ENCODE data around the gene NDUFS6. TPM values are rescaled to one million over a fixed set of nuclear protein-coding genes. Genes with fewer than 3 reads are reported as not detected.

The NDUFS6 gene
- total RNA-seq, 2 donors from 2014 or later: 12.5 to 41.9 TPM

GRCh38 chr5:1805736-1806135, 4.5 kb downstream of the NDUFS6 start:
- peaks cover 5 to 27% of the 10 kb centered on the region in 2 donors for H3K36me3 ChIP-seq (replicated peaks in 1 of 2; ENCODE audit: insufficient read depth in 1 of 2, low read depth in 2 of 2)
- H3K27me3 ChIP-seq: no peaks in the 10 kb centered on the region
- H3K9me3 ChIP-seq: no peaks in the 10 kb centered on the region
- no peak overlapping the region for H3K4me3 ChIP-seq
- no peak for TF ChIP-seq CTCF (IDR thresholded peaks at IDR 0.05)
- no peak for TF ChIP-seq POLR2A (IDR thresholded peaks at IDR 0.05)
- H3K27ac ChIP-seq: no peak overlapping the region
- ATAC-seq (no peak), DNase-seq (no peak)
- peaks cover 12% of the 10 kb centered on the region for H3K4me1 ChIP-seq
- WGBS, 2 donors: 89 to 90% methylated on average over 10 of the region's 10 CpGs
- intact Hi-C loops (cut with DNase I): no loop called here

- H3K4me3 ChIP-seq: no peak overlapping the region
- DNase-seq: no peak
- ATAC-seq: no peak
- TF ChIP-seq CTCF (IDR thresholded peaks at IDR 0.05): no peak
- no peak for TF ChIP-seq POLR2A (IDR thresholded peaks at IDR 0.05)
- H3K4me1 ChIP-seq: peaks cover 12% of the 10 kb centered on the region
- H3K36me3 ChIP-seq (replicated peaks in 1 of 2; ENCODE audit: insufficient read depth in 1 of 2, low read depth in 2 of 2): peaks cover 5 to 27% of the 10 kb centered on the region in 2 donors
- WGBS, 2 donors: 83 to 87% methylated on average over 6 to 15 of the region's 15 CpGs
- intact Hi-C loops (cut with DNase I): no loop called here
- no peaks in the 10 kb centered on the region for H3K9me3 ChIP-seq
- H3K27ac ChIP-seq: no peak overlapping the region
- no peaks in the 10 kb centered on the region for H3K27me3 ChIP-seq
These were observed 5.0 kb downstream of the NDUFS6 start for GRCh38 chr5:1806199-1806598.

- Histone ChIP-seq H3K27me3 (no peaks in the 10 kb centered on the region), H3K4me1 (peaks cover 9% of the 10 kb centered on the region), H3K4me3 (no peak overlapping the region), H3K27ac (no peak overlapping the region), H3K9me3 (no peaks in the 10 kb centered on the region), H3K36me3 (replicated peaks in 1 of 2; ENCODE audit: insufficient read depth in 1 of 2, low read depth in 2 of 2) (peaks cover 5 to 29% of the 10 kb centered on the region in 2 donors)
- intact Hi-C loops (cut with DNase I): no loop called here
- TF ChIP-seq CTCF (IDR thresholded peaks at IDR 0.05) (no peak), POLR2A (IDR thresholded peaks at IDR 0.05) (no peak)
- WGBS, 2 donors: 86 to 90% methylated on average over 16 of the region's 16 CpGs
- DNase-seq (no peak), ATAC-seq (no peak)
These were observed 5.8 kb downstream of the NDUFS6 start for GRCh38 chr5:1806974-1807373.

GRCh38 chr5:1807451-1808185, 6.4 kb downstream of the NDUFS6 start:
- Histone ChIP-seq H3K27me3 (no peaks in the 10 kb centered on the region), H3K9me3 (no peaks in the 10 kb centered on the region), H3K27ac (no peak overlapping the region), H3K4me3 (no peak overlapping the region), H3K36me3 (replicated peaks in 1 of 2; ENCODE audit: insufficient read depth in 1 of 2, low read depth in 2 of 2) (peaks cover 5 to 31% of the 10 kb centered on the region in 2 donors), H3K4me1 (peaks cover 4% of the 10 kb centered on the region)
- no peak for DNase-seq
- TF ChIP-seq POLR2A (IDR thresholded peaks at IDR 0.05) (no peak), CTCF (IDR thresholded peaks at IDR 0.05) (no peak)
- intact Hi-C loops (cut with DNase I): no loop called here
- no peak for ATAC-seq
- WGBS, 2 donors: 84 to 96% methylated on average over 11 to 20 of the region's 20 CpGs

GRCh38 chr5:1808439-1808838, 7.2 kb downstream of the NDUFS6 start:
- no peak for TF ChIP-seq POLR2A (IDR thresholded peaks at IDR 0.05)
- no peak for TF ChIP-seq CTCF (IDR thresholded peaks at IDR 0.05)
- WGBS, 2 donors: 60 to 71% methylated on average over 3 of the region's 3 CpGs
- DNase-seq: no peak
- no peak overlapping the region for H3K27ac ChIP-seq
- intact Hi-C loops (cut with DNase I): no loop called here
- H3K36me3 ChIP-seq (replicated peaks in 1 of 2; ENCODE audit: insufficient read depth in 1 of 2, low read depth in 2 of 2): peaks cover 5 to 28% of the 10 kb centered on the region in 2 donors
- H3K9me3 ChIP-seq: no peaks in the 10 kb centered on the region
- H3K4me1 ChIP-seq: no peaks in the 10 kb centered on the region
- no peak overlapping the region for H3K4me3 ChIP-seq
- no peaks in the 10 kb centered on the region for H3K27me3 ChIP-seq
- no peak for ATAC-seq

Measured in body of pancreas (tissue), 4 donors.